Immature natural killer cell (primary cell): ENCODE data around the gene CNKSR3. TPM values are rescaled to one million over a fixed set of nuclear protein-coding genes. Genes with fewer than 3 reads are reported as not detected.
"Not testable (repeated sequence)": the region's sequence is repeated elsewhere in the genome, so short reads cannot be mapped to it uniquely, and the experiment has no call there.

Experiments used
- DNase-seq, 3 donors: peaks; one replicate each; pipeline ENCODE4 v3.0.0; 2022; ENCODE audit warnings: mixed read lengths in 1 of 3
- H3K27ac Mint-ChIP-seq, 6 donors: one replicate each; pipeline ENCODE4 v1.8.0; 2020; ENCODE audit warnings: mixed read lengths in 6 of 6, mild to moderate bottlenecking in 5 of 6, inconsistent platforms in 4 of 6, moderate library complexity in 3 of 6
- H3K27me3 Mint-ChIP-seq, 3 donors: one replicate each; pipeline ENCODE4 v1.8.0; 2020 to 2021; ENCODE audit warnings: low read depth in 3 of 3, mild to moderate bottlenecking in 3 of 3, mixed read lengths in 3 of 3, moderate library complexity in 3 of 3, inconsistent platforms in 1 of 3
- H3K36me3 Mint-ChIP-seq, 3 donors: one replicate each; pipeline ENCODE4 v1.8.0; 2020; ENCODE audit warnings: mixed read lengths in 3 of 3, inconsistent platforms in 2 of 3, mild to moderate bottlenecking in 2 of 3
- H3K4me1 Mint-ChIP-seq, 2 donors: one replicate each; pipeline ENCODE4 v1.8.0; 2020; ENCODE audit warnings: inconsistent platforms in 2 of 2, mild to moderate bottlenecking in 2 of 2, mixed read lengths in 2 of 2, moderate library complexity in 1 of 2
- H3K4me3 Mint-ChIP-seq, 5 donors: one replicate each; pipeline ENCODE4 v1.8.0; 2020; ENCODE audit warnings: mild to moderate bottlenecking in 5 of 5, mixed read lengths in 5 of 5, inconsistent platforms in 3 of 5, moderate library complexity in 3 of 5
- H3K9me3 Mint-ChIP-seq, 6 donors: one replicate each; pipeline ENCODE4 v1.8.0; 2020; ENCODE audit warnings: mild to moderate bottlenecking in 6 of 6, mixed read lengths in 6 of 6, inconsistent platforms in 4 of 6, moderate library complexity in 3 of 6
- polyA plus RNA-seq, 3 donors: library from polyadenylated mRNA; unstranded; fragments of 300-500 nt; fragmentation: Illumina TruSeq; gene quantifications; one replicate each; pipeline ENCODE4 v1.2.3, GENCODE V29; 2021

CNKSR3 gene
- polyA plus RNA-seq, 3 donors from 2014 or later = 0.13 TPM; not detected in 2

DNA sequence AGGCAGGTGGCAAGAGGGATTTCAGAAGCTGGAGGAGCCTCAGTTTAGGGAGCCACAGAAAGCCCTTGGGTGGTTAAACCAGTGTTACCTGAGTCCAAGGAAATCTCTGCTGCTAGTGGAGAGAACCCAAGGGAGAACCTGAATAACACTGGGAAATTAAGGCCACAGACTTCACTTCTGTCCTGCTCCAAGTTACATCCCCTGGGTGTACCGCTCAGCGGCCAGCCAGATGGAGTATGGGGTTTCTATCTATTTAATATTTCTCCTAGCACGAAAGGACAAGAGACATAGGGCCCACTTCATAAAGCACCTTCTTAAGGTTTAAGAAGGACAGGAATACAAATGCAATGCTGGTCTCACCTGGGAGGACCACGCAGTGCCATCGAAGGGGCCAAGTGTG, 5.8 kb upstream of the CNKSR3 start:
- no peak for DNase-seq
- H3K9me3 Mint-ChIP-seq = no peaks in the 10 kb centered on the region
- H3K27ac Mint-ChIP-seq = no peak overlapping the region
- no peak overlapping the region for H3K4me3 Mint-ChIP-seq
- no peaks in the 10 kb centered on the region for H3K4me1 Mint-ChIP-seq
- H3K27me3 Mint-ChIP-seq = peaks cover 2 to 6% (median 5%) of the 10 kb centered on the region in 3 donors
- no peaks in the 10 kb centered on the region for H3K36me3 Mint-ChIP-seq

DNA sequence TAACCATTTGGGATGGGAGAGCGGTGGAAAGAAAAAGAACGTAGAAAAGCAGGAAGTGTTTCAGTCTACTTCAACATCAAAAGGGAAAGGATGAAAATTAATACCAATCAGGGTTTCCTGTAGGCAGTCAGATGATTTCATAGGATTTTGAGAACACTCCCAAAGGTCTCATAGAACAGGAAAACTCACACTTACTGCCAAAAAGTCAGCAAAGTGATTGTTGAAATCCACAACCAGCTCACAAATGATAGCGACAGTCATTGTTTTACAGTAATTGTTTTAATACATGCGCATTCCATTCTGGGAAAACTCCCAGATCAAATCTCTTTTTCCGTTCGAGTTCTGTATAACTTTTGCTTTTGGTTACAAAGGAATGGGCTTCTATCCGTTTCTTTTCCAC, 5.3 kb upstream of the CNKSR3 start:
- Mint-ChIP-seq H3K27ac (no peak overlapping the region), H3K4me1 (peaks cover under 1 to 2% of the 10 kb centered on the region in 2 donors), H3K36me3 (no peaks in the 10 kb centered on the region), H3K9me3 (no peaks in the 10 kb centered on the region), H3K4me3 (no peak overlapping the region), H3K27me3 (peaks cover 3 to 9% (median 8%) of the 10 kb centered on the region in 3 donors)
- DNase-seq = no peak

GRCh38 chr6:154515076-154515475, 4.6 kb upstream of the CNKSR3 start:
- H3K4me1 Mint-ChIP-seq, H3K36me3 Mint-ChIP-seq: not testable (repeated sequence)
- peaks cover 4 to 12% (median 9%) of the 10 kb centered on the region in 3 donors for H3K27me3 Mint-ChIP-seq

DNA sequence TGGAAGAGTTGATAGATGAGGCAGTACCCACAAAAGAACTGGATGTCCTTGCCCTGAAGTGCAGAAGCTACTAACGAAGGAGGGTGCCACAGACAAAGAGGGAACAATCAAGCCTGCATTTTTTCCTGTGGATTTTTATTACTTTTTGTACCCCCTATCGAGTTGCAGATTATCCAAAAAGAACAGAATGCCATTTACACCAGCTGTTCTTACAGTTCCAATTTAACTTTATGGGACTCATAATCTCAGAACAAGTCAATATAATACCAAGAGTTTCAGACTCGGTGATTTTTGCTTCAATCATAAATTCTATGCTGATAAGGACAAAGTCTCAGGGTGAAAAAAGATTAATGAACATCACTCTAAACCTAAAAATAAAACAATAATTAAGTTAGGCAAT, 4.0 kb upstream of the CNKSR3 start:
- H3K36me3 Mint-ChIP-seq = no peaks in the 10 kb centered on the region
- H3K4me3 Mint-ChIP-seq = no peak overlapping the region
- H3K9me3 Mint-ChIP-seq = no peaks in the 10 kb centered on the region
- H3K4me1 Mint-ChIP-seq = peaks cover 3 to 6% of the 10 kb centered on the region in 2 donors
- no peak overlapping the region for H3K27ac Mint-ChIP-seq
- peaks cover 4 to 12% (median 9%) of the 10 kb centered on the region in 3 donors for H3K27me3 Mint-ChIP-seq
- DNase-seq = no peak

More at GRCh38 chr6:154515076-154515475, 4.6 kb upstream of the CNKSR3 start:
- H3K4me3 Mint-ChIP-seq, H3K9me3 Mint-ChIP-seq, DNase-seq, H3K27ac Mint-ChIP-seq: not testable (repeated sequence)

DNA sequence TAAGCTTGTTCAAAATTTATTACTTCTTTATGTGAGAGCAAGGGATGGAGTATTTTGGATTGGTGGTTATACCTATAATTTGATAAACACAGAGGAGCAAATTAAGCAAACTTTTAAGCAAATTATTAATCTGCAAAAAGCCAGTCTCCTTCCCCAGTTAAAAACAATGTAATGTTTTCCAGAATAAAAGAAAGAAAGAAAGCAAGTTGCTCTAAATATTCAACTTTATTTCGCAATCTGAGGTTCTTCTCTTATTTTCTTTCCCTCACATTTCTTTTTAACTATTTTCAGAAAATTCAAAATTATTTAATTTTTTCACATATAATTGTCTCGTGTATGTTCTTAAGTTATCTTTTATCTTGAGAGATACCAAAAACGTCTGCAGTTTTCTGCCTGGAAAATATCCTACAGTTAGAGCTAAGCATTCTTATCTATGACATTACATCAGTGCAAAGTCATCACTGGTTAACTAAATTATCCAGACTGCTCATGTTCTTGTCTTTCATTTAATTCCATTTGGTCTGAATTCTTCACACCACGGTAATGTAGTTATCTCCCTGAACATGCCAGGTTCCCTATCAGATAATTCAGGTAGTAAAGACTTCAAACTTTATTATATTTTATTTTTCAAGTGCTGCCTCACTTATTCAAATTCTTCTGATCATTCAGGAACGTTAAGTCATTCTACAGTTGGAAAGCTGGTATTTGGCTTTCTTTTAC, 3.3 kb upstream of the CNKSR3 start:
- Mint-ChIP-seq H3K9me3 (peaks cover 0 to 2% (median 0%) of the 10 kb centered on the region in 6 donors), H3K27ac (no peak overlapping the region), H3K27me3 (peaks cover 4 to 12% (median 11%) of the 10 kb centered on the region in 3 donors), H3K4me3 (no peak overlapping the region), H3K36me3 (no peaks in the 10 kb centered on the region), H3K4me1 (peaks cover 4 to 10% of the 10 kb centered on the region in 2 donors)
- DNase-seq = no peak

DNA sequence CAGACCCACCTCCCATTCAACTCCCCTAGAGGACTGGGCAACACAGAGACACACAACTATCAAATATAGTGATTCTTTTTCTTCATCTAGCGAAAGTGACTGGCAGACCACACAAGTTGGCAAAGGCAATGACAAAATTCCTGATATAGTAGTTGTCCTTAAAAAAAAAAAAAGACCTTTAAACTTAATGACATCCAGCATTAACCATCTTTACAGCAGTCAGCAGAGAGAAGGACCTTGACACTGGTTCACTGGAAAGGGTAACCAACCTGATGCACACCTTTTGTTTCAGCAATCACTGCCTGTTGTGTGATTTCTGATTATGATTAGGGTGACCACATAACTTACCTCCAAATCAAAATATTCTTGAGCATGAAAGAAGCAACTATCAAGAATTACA, 1.7 kb upstream of the CNKSR3 start:
- Mint-ChIP-seq H3K27ac (no peak overlapping the region), H3K9me3 (peaks cover 0 to 3% (median 0%) of the 10 kb centered on the region in 6 donors), H3K4me1 (peaks cover 6 to 12% of the 10 kb centered on the region in 2 donors), H3K36me3 (no peaks in the 10 kb centered on the region), H3K27me3 (peaks cover 8 to 15% (median 12%) of the 10 kb centered on the region in 3 donors), H3K4me3 (no peak overlapping the region)
- DNase-seq = no peak

GRCh38 chr6:154511791-154512190, 1.3 kb upstream of the CNKSR3 start:
- Mint-ChIP-seq H3K4me3 (peak overlapping the region in 4 of 5 donors; percentile 26 to 50 (median 46)), H3K27ac (no peak overlapping the region), H3K36me3 (no peaks in the 10 kb centered on the region), H3K27me3 (peaks cover 8 to 15% (median 12%) of the 10 kb centered on the region in 3 donors), H3K4me1 (peaks cover 6 to 12% of the 10 kb centered on the region in 2 donors), H3K9me3 (peaks cover 0 to 3% (median 0%) of the 10 kb centered on the region in 6 donors)
- DNase-seq = no peak

GRCh38 chr6:154509421-154510143, 903 bp downstream of the CNKSR3 start:
- DNase-seq = no peak

GRCh38 chr6:154508573-154509375, 1.7 kb downstream of the CNKSR3 start:
- no peaks in the 10 kb centered on the region for H3K36me3 Mint-ChIP-seq
- H3K27ac Mint-ChIP-seq = no peak overlapping the region
- peaks cover 8 to 15% (median 15%) of the 10 kb centered on the region in 3 donors for H3K27me3 Mint-ChIP-seq
- DNase-seq = no peak
- peaks cover 6 to 12% of the 10 kb centered on the region in 2 donors for H3K4me1 Mint-ChIP-seq
- H3K9me3 Mint-ChIP-seq = peaks cover 0 to 3% (median 0%) of the 10 kb centered on the region in 6 donors
- H3K4me3 Mint-ChIP-seq = peak overlapping the region; percentile 12 to 59 (median 49)

More at GRCh38 chr6:154509421-154510143, 903 bp downstream of the CNKSR3 start:
- peaks cover 0 to 3% (median 0%) of the 10 kb centered on the region in 6 donors for H3K9me3 Mint-ChIP-seq
- peaks cover 6 to 15% (median 15%) of the 10 kb centered on the region in 3 donors for H3K27me3 Mint-ChIP-seq
- no peaks in the 10 kb centered on the region for H3K36me3 Mint-ChIP-seq
- H3K27ac Mint-ChIP-seq = no peak overlapping the region
- peaks cover 6 to 12% of the 10 kb centered on the region in 2 donors for H3K4me1 Mint-ChIP-seq
- peak overlapping the region in 2 of 5 donors; percentile 29 to 38 for H3K4me3 Mint-ChIP-seq

- DNase-seq = no peak
- peaks cover 11 to 13% (median 13%) of the 10 kb centered on the region in 3 donors for H3K27me3 Mint-ChIP-seq
- no peak overlapping the region for H3K4me3 Mint-ChIP-seq
- peaks cover 0 to 3% (median 0%) of the 10 kb centered on the region in 6 donors for H3K9me3 Mint-ChIP-seq
- peaks cover 6 to 18% of the 10 kb centered on the region in 2 donors for H3K4me1 Mint-ChIP-seq
- H3K27ac Mint-ChIP-seq = no peak overlapping the region
- no peaks in the 10 kb centered on the region for H3K36me3 Mint-ChIP-seq
These were observed 3.2 kb downstream of the CNKSR3 start for GRCh38 chr6:154506991-154507898.

DNA sequence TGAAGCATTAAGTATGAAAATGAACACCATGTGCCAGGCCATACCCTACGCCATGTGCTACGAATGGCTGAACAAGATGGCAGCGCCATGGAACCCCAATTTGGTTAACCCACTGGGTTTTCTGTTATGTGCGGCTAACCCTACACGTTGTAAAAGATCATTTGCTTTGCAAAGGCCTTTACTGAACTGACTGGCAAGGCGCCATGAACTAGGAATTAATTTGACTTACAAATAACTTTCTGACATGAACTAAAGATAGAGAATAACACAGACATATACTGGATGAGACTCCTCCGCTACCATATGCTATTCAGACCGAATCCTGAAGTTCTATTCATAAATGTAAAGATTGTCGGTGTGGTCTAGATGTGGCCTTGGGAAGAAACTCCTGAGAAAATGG, 3.9 kb downstream of the CNKSR3 start:
- Mint-ChIP-seq H3K9me3 (peaks cover 0 to 3% (median 0%) of the 10 kb centered on the region in 6 donors), H3K4me1 (peaks cover 7 to 21% of the 10 kb centered on the region in 2 donors), H3K27ac (no peak overlapping the region), H3K4me3 (no peak overlapping the region), H3K27me3 (peaks cover 10 to 11% (median 11%) of the 10 kb centered on the region in 3 donors), H3K36me3 (no peaks in the 10 kb centered on the region)
- no peak for DNase-seq

GRCh38 chr6:154506108-154506507, 4.4 kb downstream of the CNKSR3 start:
- H3K4me3 Mint-ChIP-seq = no peak overlapping the region
- H3K27me3 Mint-ChIP-seq = peaks cover 10 to 11% (median 10%) of the 10 kb centered on the region in 3 donors
- no peak for DNase-seq
- peaks cover 12 to 26% of the 10 kb centered on the region in 2 donors for H3K4me1 Mint-ChIP-seq
- peaks cover 0 to 3% (median 0%) of the 10 kb centered on the region in 6 donors for H3K9me3 Mint-ChIP-seq
- H3K27ac Mint-ChIP-seq = no peak overlapping the region
- no peaks in the 10 kb centered on the region for H3K36me3 Mint-ChIP-seq
